K562 (cell line): Measurements from ENCODE around the gene DLAT. TPM values are rescaled to one million over a fixed set of nuclear protein-coding genes. Genes with fewer than 3 reads are reported as not detected.

Experiments used
- MITF ChIP-seq: IDR thresholded peaks from 2 replicates; pipeline ENCODE4 v1.6.1; 2014; ENCODE audit warnings: antibody characterized with exemption
- RERE ChIP-seq: sonication (generic); formaldehyde crosslinking; IDR thresholded peaks from 2 replicates; pipeline ENCODE4 v1.8.0; 2023; ENCODE audit warnings: missing genetic modification reagents, mild to moderate bottlenecking, borderline replicate concordance
- SIRT6 ChIP-seq: IDR thresholded peaks from one replicate; pipeline ENCODE4 v1.6.1; 2012; ENCODE audit warnings: low read depth, mild to moderate bottlenecking, control low read depth, inconsistent platforms, low read length, moderate library complexity
- polyA plus RNA-seq, 8 experiments: library from polyadenylated mRNA; depleted of rRNA in 4 of 8; stranded (reverse) in 5 of 8; unstranded in 3 of 8; fragments of >200 nt; fragmentation: Nextera tagmentation in 2 of 8; fragmentation: Illumina TruSeq in 1 of 8; extraction: Ambion mirVana in 2 of 8; extraction: Trizol in 1 of 8; gene quantifications; 2 replicates each; pipeline versions ENCODE4 v1.2.1 to v1.2.3, GENCODE V29; 2011 to 2014; ENCODE audit warnings: inconsistent platforms in 1 of 8, missing spikeins in 1 of 8
- total RNA-seq, 7 experiments: library from RNA; depleted of rRNA in 6 of 7; stranded (reverse); fragments of >200 nt in 6 of 7; fragmentation: Illumina TruSeq in 2 of 7; extraction: Trizol in 2 of 7; gene quantifications; 2 replicates each; pipeline versions ENCODE4 v1.2.1 to v1.2.3, GENCODE V29; 2011 to 2021; ENCODE audit warnings: low replicate concordance in 1 of 7
- TF ChIP-seq, protein P1 (sequence below): fragments of 200-600 bp; sonication (generic); IDR thresholded peaks from one replicate; pipeline ENCODE4 v1.6.1; 2012; ENCODE audit warnings: mild to moderate bottlenecking, low read depth, low read length, inconsistent platforms
- TF ChIP-seq, protein P2 (sequence below), 2 experiments: fragments of 450-650 bp; conservative IDR thresholded peaks; 2 replicates each; pipeline ENCODE4 v1.6.1; 2017; ENCODE audit warnings: mild to moderate bottlenecking in 2 of 2, moderate library complexity in 2 of 2

Gene DLAT
- total and polyA plus RNA-seq, 9 of the 15 experiments (the other 6 are each of a cell fraction or from before 2014, with no cell fraction given), result 41.7 to 152 (median 105) TPM

GRCh38 chr11:111983187-111983986 is 41.8 kb upstream of the DLAT start (continued):
- TF ChIP-seq MITF (no peak), SIRT6 (no peak), RERE (CRISPR knock-in tag) (no peak)
- TF ChIP-seq, protein P1, sequence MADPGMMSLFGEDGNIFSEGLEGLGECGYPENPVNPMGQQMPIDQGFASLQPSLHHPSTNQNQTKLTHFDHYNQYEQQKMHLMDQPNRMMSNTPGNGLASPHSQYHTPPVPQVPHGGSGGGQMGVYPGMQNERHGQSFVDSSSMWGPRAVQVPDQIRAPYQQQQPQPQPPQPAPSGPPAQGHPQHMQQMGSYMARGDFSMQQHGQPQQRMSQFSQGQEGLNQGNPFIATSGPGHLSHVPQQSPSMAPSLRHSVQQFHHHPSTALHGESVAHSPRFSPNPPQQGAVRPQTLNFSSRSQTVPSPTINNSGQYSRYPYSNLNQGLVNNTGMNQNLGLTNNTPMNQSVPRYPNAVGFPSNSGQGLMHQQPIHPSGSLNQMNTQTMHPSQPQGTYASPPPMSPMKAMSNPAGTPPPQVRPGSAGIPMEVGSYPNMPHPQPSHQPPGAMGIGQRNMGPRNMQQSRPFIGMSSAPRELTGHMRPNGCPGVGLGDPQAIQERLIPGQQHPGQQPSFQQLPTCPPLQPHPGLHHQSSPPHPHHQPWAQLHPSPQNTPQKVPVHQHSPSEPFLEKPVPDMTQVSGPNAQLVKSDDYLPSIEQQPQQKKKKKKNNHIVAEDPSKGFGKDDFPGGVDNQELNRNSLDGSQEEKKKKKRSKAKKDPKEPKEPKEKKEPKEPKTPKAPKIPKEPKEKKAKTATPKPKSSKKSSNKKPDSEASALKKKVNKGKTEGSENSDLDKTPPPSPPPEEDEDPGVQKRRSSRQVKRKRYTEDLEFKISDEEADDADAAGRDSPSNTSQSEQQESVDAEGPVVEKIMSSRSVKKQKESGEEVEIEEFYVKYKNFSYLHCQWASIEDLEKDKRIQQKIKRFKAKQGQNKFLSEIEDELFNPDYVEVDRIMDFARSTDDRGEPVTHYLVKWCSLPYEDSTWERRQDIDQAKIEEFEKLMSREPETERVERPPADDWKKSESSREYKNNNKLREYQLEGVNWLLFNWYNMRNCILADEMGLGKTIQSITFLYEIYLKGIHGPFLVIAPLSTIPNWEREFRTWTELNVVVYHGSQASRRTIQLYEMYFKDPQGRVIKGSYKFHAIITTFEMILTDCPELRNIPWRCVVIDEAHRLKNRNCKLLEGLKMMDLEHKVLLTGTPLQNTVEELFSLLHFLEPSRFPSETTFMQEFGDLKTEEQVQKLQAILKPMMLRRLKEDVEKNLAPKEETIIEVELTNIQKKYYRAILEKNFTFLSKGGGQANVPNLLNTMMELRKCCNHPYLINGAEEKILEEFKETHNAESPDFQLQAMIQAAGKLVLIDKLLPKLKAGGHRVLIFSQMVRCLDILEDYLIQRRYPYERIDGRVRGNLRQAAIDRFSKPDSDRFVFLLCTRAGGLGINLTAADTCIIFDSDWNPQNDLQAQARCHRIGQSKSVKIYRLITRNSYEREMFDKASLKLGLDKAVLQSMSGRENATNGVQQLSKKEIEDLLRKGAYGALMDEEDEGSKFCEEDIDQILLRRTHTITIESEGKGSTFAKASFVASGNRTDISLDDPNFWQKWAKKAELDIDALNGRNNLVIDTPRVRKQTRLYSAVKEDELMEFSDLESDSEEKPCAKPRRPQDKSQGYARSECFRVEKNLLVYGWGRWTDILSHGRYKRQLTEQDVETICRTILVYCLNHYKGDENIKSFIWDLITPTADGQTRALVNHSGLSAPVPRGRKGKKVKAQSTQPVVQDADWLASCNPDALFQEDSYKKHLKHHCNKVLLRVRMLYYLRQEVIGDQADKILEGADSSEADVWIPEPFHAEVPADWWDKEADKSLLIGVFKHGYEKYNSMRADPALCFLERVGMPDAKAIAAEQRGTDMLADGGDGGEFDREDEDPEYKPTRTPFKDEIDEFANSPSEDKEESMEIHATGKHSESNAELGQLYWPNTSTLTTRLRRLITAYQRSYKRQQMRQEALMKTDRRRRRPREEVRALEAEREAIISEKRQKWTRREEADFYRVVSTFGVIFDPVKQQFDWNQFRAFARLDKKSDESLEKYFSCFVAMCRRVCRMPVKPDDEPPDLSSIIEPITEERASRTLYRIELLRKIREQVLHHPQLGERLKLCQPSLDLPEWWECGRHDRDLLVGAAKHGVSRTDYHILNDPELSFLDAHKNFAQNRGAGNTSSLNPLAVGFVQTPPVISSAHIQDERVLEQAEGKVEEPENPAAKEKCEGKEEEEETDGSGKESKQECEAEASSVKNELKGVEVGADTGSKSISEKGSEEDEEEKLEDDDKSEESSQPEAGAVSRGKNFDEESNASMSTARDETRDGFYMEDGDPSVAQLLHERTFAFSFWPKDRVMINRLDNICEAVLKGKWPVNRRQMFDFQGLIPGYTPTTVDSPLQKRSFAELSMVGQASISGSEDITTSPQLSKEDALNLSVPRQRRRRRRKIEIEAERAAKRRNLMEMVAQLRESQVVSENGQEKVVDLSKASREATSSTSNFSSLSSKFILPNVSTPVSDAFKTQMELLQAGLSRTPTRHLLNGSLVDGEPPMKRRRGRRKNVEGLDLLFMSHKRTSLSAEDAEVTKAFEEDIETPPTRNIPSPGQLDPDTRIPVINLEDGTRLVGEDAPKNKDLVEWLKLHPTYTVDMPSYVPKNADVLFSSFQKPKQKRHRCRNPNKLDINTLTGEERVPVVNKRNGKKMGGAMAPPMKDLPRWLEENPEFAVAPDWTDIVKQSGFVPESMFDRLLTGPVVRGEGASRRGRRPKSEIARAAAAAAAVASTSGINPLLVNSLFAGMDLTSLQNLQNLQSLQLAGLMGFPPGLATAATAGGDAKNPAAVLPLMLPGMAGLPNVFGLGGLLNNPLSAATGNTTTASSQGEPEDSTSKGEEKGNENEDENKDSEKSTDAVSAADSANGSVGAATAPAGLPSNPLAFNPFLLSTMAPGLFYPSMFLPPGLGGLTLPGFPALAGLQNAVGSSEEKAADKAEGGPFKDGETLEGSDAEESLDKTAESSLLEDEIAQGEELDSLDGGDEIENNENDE, result no peak
- TF ChIP-seq, protein P2, sequence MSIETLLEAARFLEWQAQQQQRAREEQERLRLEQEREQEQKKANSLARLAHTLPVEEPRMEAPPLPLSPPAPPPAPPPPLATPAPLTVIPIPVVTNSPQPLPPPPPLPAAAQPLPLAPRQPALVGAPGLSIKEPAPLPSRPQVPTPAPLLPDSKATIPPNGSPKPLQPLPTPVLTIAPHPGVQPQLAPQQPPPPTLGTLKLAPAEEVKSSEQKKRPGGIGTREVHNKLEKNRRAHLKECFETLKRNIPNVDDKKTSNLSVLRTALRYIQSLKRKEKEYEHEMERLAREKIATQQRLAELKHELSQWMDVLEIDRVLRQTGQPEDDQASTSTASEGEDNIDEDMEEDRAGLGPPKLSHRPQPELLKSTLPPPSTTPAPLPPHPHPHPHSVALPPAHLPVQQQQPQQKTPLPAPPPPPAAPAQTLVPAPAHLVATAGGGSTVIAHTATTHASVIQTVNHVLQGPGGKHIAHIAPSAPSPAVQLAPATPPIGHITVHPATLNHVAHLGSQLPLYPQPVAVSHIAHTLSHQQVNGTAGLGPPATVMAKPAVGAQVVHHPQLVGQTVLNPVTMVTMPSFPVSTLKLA (conservative IDR thresholded peaks at IDR 0.05), result peak; percentile 48 to 63
